ENCODE data around the gene DDX24. TPM values are rescaled to one million over a fixed set of nuclear protein-coding genes. Genes with fewer than 3 reads are reported as not detected.
A peak's percentile ranks its signal among the peaks of the same experiment; 100 is the strongest.

Gene DDX24
- total and polyA plus RNA-seq, 2 of the 8 experiments (the other 6 are each of a cell fraction or from before 2014, with no cell fraction given) = 89.0 to 201 TPM

- Histone ChIP-seq H2BK12ac (ENCODE audit: low read depth, low read length) (no peak overlapping the region), H3K27ac (ENCODE audit: low read depth, low read length) (no peak overlapping the region), H3K23me2 (ENCODE audit: low read depth, low read length) (peaks cover 3% of the 10 kb centered on the region; the same call in 1 of the 2 replicates), H3K79me1 (ENCODE audit: low read depth, low read length) (no peaks in the 10 kb centered on the region), H3K4me1 (replicated peaks in 1 of 4; ENCODE audit: control insufficient read depth in 3 of 4, insufficient read depth in 4 of 4, low read length in 3 of 4) (peaks cover 0 to 3% (median 0%) of the 10 kb centered on the region in 4 experiments; a peak in 1 of 7 replicates), H2BK15ac (ENCODE audit: low read length) (peak overlapping the region; percentile 97; the same call in 1 of the 2 replicates), H4K5ac (ENCODE audit: insufficient read length, low read depth, low read length) (no peak overlapping the region), H3K4me2 (ENCODE audit: insufficient read depth in 1 of 2, low read depth in 2 of 2, low read length in 2 of 2) (no peak overlapping the region), H4K91ac (replicated peaks; ENCODE audit: insufficient read length, low read length) (no peak overlapping the region), H2AK5ac (ENCODE audit: low read depth, low read length) (peak overlapping the region; percentile 75; the same call in 1 of the 2 replicates), H3K56ac (replicated peaks; ENCODE audit: insufficient read length, low read depth, low read length) (no peak overlapping the region), H3K27me3 (replicated peaks in 1 of 4; ENCODE audit: control insufficient read depth in 3 of 4, extremely low read depth in 1 of 4, insufficient read depth in 3 of 4, low read length in 3 of 4) (0 out of 7 replicates have a peak, but pooled peaks cover 0 to 2% (median 0%) of the 10 kb centered on the region in 4 experiments), H2BK120ac (replicated peaks; ENCODE audit: low read depth, low read length) (no peak overlapping the region), H4K20me1 (replicated peaks in 1 of 2; ENCODE audit: control insufficient read depth in 1 of 2, insufficient read depth in 2 of 2, low read length in 2 of 2) (peaks cover 0 to 2% of the 10 kb centered on the region in 2 experiments), H2BK20ac (ENCODE audit: low read length) (0 out of 2 replicates have a peak overlapping the region, but pooled peaks have one; percentile 72), H3K36me3 (ENCODE audit: control insufficient read depth in 2 of 4, insufficient read depth in 4 of 4, low read length in 3 of 4) (no peaks in the 10 kb centered on the region), H3K4ac (replicated peaks; ENCODE audit: insufficient read length, low read depth, low read length) (no peak overlapping the region), H3K23ac (ENCODE audit: insufficient read length) (no peak overlapping the region), H3K79me2 (ENCODE audit: control insufficient read depth in 1 of 2, insufficient read depth in 2 of 2, low read length in 2 of 2) (no peaks in the 10 kb centered on the region), H2AFZ (ENCODE audit: low read length) (no peak overlapping the region), H2BK5ac (ENCODE audit: low read depth, low read length) (no peak overlapping the region), H3K9ac (replicated peaks in 1 of 4; ENCODE audit: extremely low read depth in 1 of 4, low read depth in 3 of 4, low read length in 3 of 4) (no peak overlapping the region), H3K18ac (ENCODE audit: extremely low read depth, low read length) (no peak overlapping the region), H3K9me3 (ENCODE audit: insufficient read depth in 2 of 2, low read depth in 1 of 2, low read length in 1 of 2) (no peaks in the 10 kb centered on the region), H3K4me3 (ENCODE audit: extremely low read depth in 1 of 4, insufficient read depth in 2 of 4, low read depth in 3 of 4, low read length in 4 of 4) (no peak overlapping the region), H3K14ac (ENCODE audit: insufficient read length) (no peak overlapping the region), H4K8ac (ENCODE audit: extremely low read depth, insufficient read depth, low read length) (no peak overlapping the region)
- WGBS, 2 experiments (ENCODE audit: extremely low coverage in 1 of 2, insufficient coverage in 1 of 2, insufficient read length in 1 of 2, insufficient replicate concordance in 2 of 2, low coverage in 1 of 2, low lambda C conversion rate in 2 of 2, missing lambda C conversion rate in 1 of 2) = 66% methylated on average over 14 of the region's 14 CpGs; no CpG with 5 or more reads in 1 of the 2 experiments
- TF ChIP-seq RAD21 (IDR thresholded peaks at IDR 0.05 in 1 of 2, conservative IDR thresholded peaks at IDR 0.05 in 1 of 2; ENCODE audit: low read depth in 2 of 2, low read length in 2 of 2) (peak; percentile 29 to 50; a peak in 3 of 4 replicates), CREB1 (IDR thresholded peaks at IDR 0.05) (no peak), TCF12 (IDR thresholded peaks at IDR 0.05; ENCODE audit: low read depth, low read length) (no peak), CTCF (IDR thresholded peaks at IDR 0.05; ENCODE audit: control extremely low read depth in 1 of 3, insufficient read depth in 1 of 3, low read depth in 1 of 3, low read length in 3 of 3) (peak; percentile 43 to 66 (median 43)), JUND (IDR thresholded peaks at IDR 0.05; ENCODE audit: low read length) (no peak)
- FAIRE-seq = peak; percentile 50
- DNase-seq (ENCODE audit: low read depth in 1 of 2, low spot score in 2 of 2) = no peak
- CTCF ChIA-PET (ENCODE audit: partially characterized antibody) = interaction anchor here (0.9 to 20.5 kb wide), 17 partner anchors 12 to 131 kb away, joined by 3 to 484 read pairs (median 7); partner anchors contain the start of gene OTUB2
- POLR2A ChIA-PET (ENCODE audit: partially characterized antibody) = no interaction called here
Observed at GRCh38 chr14:94005324-94006073, 75.5 kb downstream of the DDX24 start.
